NCI-H146 (cell line): ENCODE results near the gene KSR2.

ENCODE experiments used
- DNase-seq: peaks from one replicate; lab custom pipeline; 2025; lab: John Stamatoyannopoulos, UW

Gene KSR2

DNA sequence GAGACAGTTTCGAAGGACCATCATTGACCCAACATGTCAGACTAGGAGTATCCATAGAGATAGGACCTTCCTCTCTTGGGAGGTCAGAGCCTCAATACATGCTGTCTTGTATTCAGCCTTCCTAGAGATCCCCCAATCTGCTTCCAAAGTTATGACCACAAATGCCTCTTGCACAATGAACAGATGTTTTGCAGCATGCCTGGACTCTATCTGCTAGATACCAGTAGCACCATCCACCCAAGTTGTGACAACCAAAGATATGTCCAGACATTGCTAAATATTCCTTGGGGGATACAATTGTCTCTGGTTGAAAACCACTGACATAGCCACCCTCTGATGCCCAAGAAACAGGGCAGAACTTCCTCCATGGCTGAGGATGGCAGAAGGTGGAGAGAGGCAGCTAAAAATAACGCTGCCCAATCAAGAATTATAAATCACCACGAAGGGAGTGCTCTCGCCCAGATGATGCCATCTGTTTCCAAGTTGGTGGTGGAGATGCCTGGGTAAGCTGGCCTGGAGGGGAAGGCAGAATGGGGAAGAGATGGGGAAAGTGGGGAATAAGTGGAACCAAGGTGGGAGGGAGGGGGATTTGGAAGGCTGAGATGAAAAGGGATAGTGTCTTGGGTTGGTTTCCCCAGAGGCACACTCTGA, 564.5 kb downstream of the KSR2 start:
- no peak for DNase-seq

DNA sequence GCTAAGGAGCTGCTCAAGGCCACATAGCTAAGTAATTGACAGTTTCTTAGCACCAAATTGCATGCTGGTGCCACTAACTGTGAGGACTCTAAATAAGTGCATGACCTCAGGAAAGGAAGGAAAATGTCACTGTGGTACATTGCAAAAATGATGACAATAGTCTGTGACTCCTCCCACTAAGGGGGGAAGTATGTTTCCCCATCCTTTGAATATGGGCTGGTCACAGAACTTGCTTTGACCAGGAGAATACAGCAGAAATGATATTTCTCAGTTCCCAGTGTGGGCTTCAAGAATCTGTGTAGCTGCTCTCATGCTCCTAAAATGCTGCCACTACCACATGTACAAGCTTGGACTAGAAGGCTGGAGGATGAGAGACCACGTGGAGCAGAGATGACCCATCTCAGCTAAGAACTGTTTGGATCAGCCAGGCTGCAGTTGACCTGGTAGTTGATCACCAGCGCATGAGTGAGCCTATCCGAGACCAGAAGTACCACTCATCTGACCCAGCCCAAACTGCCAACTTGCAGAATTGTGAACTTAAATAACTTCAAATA, 565.1 kb downstream of the KSR2 start:
- no peak for DNase-seq
